NCI-H526 (cell line): ENCODE measurements around the gene PROSER2.

Source experiments
- DNase-seq, 2 experiments: peaks; one replicate each; lab custom pipeline; 2025; lab: John Stamatoyannopoulos, UW

Gene PROSER2

GRCh38 chr10:11869743-11870460 lies 46.7 kb downstream of the PROSER2 start:
- DNase-seq: no peak

DNA sequence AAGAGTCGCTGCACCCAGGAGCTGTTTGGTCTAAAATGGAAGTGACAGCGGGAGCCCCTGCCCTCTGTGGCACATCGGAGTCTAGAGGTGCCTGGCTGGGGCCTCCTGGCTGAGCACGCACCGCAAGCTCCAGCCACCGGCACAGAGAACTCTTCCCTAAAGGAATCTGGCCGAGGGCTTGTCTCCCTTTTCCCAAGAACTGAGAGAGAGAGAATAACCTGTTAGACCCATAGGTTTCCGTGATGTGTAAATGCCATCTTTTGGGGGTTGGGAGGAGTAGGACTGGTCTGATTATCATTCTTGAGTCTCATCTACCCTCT lies 47.3 kb downstream of the PROSER2 start:
- DNase-seq: no peak

DNA sequence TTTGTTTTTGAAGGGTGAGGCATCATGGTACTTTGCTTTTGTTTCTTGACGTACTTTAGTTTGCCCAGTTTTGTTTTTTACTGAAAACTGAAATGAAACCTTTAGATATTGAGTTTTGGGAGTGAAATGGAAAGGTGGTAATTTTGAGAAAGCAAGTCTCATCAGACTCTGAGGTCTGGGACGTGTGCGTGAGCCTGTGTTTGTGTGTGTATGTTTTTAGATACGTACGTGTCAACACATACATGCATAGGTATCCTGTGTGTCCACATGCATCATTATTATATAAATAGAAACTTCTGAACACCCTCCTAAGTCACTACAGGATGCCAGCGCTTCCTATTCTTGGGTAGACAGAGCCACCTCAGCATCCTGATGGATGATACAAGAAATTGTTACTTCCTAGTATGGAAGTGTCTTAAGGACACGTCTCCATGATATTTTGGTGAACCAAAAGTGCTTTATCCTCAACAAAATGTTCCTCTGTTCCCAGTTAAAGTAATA lies 47.8 kb downstream of the PROSER2 start:
- no peak for DNase-seq

GRCh38 chr10:11871466-11871865 lies 48.3 kb downstream of the PROSER2 start:
- no peak for DNase-seq

DNA sequence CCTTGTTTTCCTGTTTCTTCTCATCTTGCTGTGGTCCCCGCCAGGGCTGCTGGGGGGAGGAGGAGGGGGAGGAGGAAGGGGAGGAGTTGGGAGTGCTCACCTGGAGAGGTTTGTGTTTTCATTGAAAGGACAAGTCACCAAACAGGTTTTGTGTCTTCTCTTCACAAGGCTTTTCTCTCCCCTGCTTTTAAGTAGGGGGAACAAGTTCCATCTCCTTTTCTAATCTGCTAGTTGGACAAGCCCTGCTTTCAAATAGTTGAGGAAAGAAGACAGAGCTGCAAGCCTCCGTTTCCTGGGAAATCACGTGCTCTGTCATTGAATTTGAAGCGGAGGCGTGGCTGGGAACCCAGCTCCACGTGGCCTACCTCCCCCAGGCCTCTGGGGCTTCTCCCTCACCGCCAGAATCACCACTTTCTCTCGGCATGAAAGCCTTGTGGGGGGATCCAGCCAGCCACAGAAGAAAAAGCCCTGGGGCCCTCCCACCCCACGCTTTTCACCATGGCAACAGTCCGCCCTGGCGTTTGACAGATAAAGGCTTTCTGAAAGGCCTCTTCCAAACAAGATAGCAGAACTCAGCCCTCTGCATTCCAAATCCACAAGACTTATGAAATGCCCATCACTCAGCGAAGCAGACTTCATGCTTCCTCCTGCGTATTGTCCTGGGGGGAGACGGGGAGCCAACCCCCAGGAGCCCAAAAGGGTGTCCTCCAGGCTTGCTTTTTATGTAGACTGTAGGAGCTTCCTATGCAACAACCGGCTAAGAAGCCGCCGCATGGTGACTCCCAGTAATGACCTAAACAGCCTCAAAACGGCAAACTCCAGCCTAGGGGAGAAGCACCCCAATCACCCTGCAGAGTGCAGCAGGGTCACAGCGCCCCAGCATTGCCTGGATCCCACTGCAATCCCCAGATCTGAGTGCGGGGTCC lies 51.7 kb downstream of the PROSER2 start:
- peak; percentile 21 to 44 for DNase-seq

GRCh38 chr10:11875494-11876281 lies 52.5 kb downstream of the PROSER2 start:
- DNase-seq: no peak

- DNase-seq: no peak
These were observed 53.2 kb downstream of the PROSER2 start for GRCh38 chr10:11876324-11876723.

DNA sequence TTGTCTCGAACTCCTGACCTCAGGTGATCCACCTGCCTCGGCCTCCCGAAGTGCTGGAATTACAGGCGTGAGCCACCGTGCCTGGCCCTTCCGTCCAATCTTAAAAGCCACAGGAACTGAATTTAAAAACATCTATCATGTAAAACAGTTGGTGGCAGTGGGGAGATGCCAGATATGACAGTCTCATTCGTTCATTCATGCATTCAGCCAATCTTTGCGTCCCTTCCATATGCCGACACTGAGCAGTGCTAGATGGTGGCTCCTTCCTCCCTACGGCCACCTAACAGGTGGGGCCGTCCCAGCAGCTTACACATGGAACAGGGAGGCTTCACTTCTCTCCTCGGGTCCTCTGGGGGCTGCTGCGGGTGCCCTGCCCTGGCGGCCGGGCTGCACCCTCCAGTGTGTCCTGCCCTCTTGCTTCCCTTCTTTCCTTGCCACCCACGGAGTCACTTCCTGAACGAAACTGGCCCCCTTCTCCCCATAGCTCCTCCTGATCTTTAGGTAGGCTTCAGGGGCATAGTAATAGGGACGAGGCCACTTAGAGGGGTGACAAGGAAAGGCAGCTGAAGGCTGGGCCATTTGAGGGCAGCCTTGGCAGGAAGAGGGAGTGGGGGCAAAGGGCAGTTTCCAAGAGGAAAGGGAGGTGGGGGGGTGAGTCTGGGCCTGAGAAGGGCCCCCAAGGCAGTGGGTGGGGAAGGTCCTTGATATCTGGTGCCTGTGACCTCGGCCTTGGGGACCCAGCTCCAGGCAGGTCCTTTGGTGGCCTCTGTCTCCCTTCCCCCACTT lies 53.8 kb downstream of the PROSER2 start:
- DNase-seq: no peak

GRCh38 chr10:11877591-11877905 lies 54.4 kb downstream of the PROSER2 start:
- DNase-seq: no peak

DNA sequence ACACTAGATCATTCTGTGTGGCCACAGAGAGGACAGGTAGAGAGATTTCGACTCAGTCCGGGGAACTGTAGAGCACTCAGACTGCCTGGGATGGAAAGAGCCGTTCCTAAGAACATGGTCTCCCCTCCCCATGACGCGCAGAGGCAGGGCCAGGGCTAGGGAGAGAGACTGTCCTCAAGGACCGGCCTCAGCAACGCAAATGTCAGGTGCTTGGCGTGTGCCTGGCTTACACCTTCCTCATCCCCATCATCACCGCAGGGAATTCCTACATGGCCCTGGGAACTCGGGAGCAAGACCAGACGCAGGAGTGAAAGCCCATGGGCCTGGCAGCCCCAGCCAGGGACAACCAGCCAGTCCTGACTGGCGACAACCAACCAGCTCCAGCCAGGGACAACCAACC lies 55.6 kb downstream of the PROSER2 start:
- no peak for DNase-seq

- no peak for DNase-seq
These were observed 56.4 kb downstream of the PROSER2 start for GRCh38 chr10:11879387-11880094.

- DNase-seq: no peak
These were observed 57.2 kb downstream of the PROSER2 start for GRCh38 chr10:11880151-11881029.

GRCh38 chr10:11881030-11881476 lies 57.9 kb downstream of the PROSER2 start:
- no peak for DNase-seq

DNA sequence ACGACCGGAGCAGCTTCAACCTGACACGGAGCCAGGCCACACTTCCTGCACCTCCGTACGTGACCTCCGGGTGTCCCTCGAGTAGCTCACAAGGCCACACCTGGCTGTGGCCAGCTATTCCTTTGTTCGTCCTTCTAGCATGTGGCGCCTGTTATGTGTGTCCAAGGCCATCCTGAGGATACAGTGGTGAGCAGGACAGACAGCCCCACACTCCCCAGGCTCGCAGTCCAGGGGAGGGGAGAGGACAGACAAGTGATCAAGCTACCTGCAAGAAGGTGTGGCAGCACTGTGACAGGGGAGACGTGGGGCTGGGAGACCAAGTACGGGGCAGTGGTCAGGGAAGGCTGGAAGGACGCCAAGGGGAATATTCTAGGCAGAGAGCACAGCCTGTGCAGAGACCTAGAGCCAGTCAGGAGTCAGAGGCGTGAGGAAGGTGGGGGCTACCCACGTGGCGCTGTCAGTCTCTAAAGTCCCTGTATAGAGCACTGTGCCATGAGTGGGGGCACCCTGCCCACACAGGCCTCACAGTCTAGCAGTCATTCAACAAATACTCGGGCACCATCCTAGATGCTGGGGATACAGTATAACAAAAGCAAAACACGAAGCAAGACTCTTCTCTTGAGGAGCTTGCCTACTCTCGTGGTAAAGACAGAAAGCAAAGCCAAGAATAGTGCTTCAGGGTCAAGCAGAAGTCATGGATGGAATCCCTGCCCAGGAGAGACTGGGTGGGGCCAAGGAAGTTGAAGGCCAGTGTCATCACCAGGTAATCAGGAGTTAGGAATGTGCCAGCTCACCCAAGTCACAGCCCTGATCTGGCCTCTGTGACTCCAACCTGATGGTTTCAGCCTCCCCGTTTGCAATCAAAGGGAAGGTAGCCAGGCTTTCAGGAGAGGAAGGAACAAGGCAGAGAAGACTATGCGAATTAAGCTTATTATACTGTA lies 58.6 kb downstream of the PROSER2 start:
- no peak for DNase-seq

GRCh38 chr10:11882646-11883375 lies 59.7 kb downstream of the PROSER2 start:
- DNase-seq: no peak

GRCh38 chr10:11884706-11885423 lies 61.7 kb downstream of the PROSER2 start:
- no peak for DNase-seq

- no peak for DNase-seq
These were observed 62.4 kb downstream of the PROSER2 start for GRCh38 chr10:11885437-11886137.
